Large intestine (tissue), 3 donors: ENCODE measurements around the gene GPAT3. TPM values are rescaled to one million over a fixed set of nuclear protein-coding genes. Genes with fewer than 3 reads are reported as not detected.
A peak's percentile ranks its signal among the peaks of the same experiment; 100 is the strongest.
"Not testable (repeated sequence)": the region's sequence is repeated elsewhere in the genome, so short reads cannot be mapped to it uniquely, and the experiment has no call there.

Source experiments
- DNase-seq, 2 donors: peaks; one replicate each; pipeline versions ENCODE4 v3.0.0 to v3.0.0-alpha.2; 2013
- H3K27ac ChIP-seq: one replicate; pipeline ENCODE4 v1.5.1; 2013; ENCODE audit warnings: low read length
- H3K27me3 ChIP-seq: 2 replicates; pipeline ENCODE4 v1.6.1; 2013; ENCODE audit warnings: low read length; ENCODE audit not compliant: control insufficient read depth, insufficient read depth
- H3K36me3 ChIP-seq: 2 replicates; pipeline ENCODE4 v1.6.1; 2013; ENCODE audit warnings: low read length; ENCODE audit not compliant: control insufficient read depth, insufficient read depth
- H3K4me1 ChIP-seq: one replicate; pipeline ENCODE4 v1.6.1; 2013; ENCODE audit warnings: low read length; ENCODE audit not compliant: control insufficient read depth, insufficient read depth
- H3K4me3 ChIP-seq: one replicate; pipeline ENCODE4 v1.5.1; 2013; ENCODE audit warnings: low read length
- H3K9me3 ChIP-seq: one replicate; pipeline ENCODE4 v1.6.1; 2013; ENCODE audit warnings: mild to moderate bottlenecking, low read depth, low read length, moderate library complexity; ENCODE audit not compliant: control insufficient read depth
- WGBS: methylation state at CpG from one replicate; pipeline ENCODE4 v1.1.5; 2013; ENCODE audit warnings: low lambda C conversion rate; ENCODE audit not compliant: insufficient coverage; 5-methylcytosine and 5-hydroxymethylcytosine counted together
- polyA plus RNA-seq: library from polyadenylated mRNA; unstranded; fragments of 120-200 nt; gene quantifications from one replicate; pipeline ENCODE4 v1.2.1, GENCODE V29; 2013

Gene GPAT3
- polyA plus RNA-seq, 1 donor: 17.0 TPM

DNA sequence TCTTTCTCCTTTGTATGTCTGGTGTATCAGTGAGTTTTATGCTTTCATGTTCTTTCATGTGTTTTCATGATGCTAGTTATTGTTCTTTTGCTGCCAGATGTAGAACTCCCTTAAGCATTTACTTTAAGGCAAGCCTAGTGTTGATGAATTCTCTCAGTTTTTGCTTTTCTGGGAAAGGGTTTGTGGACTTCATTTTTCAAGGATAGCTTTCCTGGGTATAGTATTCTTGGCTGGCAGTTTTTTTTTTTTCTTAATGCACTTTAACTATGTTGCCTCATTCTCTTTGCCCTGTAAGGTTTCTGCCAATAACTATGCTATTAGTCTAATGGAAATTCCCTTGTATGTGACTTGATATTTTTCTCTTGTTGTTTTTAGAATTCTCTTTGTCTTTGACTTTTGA is 77.1 kb downstream of the GPAT3 start:
- Histone ChIP-seq H3K9me3 (peaks cover 28% of the 10 kb centered on the region), H3K27me3 (no peaks in the 10 kb centered on the region), H3K27ac (no peak overlapping the region), H3K36me3 (no peaks in the 10 kb centered on the region), H3K4me1 (peaks cover 3% of the 10 kb centered on the region), H3K4me3 (no peak overlapping the region)
- no peak for DNase-seq

DNA sequence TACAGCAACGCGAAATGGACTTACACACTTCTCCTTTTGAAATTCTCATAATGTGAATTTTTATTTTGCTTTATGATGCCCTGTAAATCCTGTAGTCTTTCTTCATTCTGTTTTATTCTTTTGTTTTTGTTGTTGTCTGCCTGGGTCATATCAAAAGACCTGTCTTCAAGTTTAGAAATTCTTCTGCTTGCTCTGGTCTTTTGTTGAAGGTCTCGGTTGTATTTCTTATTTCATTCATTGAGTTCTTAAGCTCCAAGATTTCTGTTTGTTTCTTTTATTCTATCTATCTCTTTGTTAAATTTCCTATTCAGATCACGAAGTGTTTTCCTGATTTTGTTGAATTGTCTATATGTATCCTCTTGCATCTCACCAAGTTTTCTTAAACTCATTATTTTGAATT is 78.1 kb downstream of the GPAT3 start:
- WGBS: 100% methylated on average over 4 of the region's 4 CpGs
- DNase-seq: no peak
- Histone ChIP-seq H3K36me3 (no peaks in the 10 kb centered on the region), H3K4me3 (no peak overlapping the region), H3K4me1 (peaks cover 11% of the 10 kb centered on the region), H3K9me3 (peaks cover 28% of the 10 kb centered on the region), H3K27me3 (no peaks in the 10 kb centered on the region), H3K27ac (no peak overlapping the region)

DNA sequence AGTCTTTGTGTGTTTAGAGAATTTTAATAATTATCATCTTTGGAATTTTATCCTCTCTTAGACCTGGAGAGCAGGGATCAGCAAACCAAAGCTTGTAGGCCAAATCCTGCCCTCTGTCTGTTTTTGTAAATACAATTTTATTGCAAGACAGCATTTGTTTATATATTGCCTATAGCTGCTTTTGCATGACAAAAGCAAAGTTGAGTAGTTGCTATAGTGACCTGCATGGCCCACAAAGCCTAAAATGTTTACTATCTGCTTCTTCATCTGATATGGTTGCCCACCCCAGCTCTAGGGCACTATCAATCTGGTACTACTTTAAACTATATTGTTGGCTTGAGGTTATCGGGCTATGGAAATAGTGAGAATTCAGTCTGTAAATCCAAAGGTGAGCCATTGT is 80.3 kb downstream of the GPAT3 start:
- WGBS: no CpG with 5 or more reads among the region's 1 CpG
- DNase-seq: no peak
- Histone ChIP-seq H3K9me3 (peaks cover 25% of the 10 kb centered on the region), H3K4me3 (no peak overlapping the region), H3K36me3 (no peaks in the 10 kb centered on the region), H3K27me3 (no peaks in the 10 kb centered on the region), H3K27ac (no peak overlapping the region), H3K4me1 (peaks cover 15% of the 10 kb centered on the region)

DNA sequence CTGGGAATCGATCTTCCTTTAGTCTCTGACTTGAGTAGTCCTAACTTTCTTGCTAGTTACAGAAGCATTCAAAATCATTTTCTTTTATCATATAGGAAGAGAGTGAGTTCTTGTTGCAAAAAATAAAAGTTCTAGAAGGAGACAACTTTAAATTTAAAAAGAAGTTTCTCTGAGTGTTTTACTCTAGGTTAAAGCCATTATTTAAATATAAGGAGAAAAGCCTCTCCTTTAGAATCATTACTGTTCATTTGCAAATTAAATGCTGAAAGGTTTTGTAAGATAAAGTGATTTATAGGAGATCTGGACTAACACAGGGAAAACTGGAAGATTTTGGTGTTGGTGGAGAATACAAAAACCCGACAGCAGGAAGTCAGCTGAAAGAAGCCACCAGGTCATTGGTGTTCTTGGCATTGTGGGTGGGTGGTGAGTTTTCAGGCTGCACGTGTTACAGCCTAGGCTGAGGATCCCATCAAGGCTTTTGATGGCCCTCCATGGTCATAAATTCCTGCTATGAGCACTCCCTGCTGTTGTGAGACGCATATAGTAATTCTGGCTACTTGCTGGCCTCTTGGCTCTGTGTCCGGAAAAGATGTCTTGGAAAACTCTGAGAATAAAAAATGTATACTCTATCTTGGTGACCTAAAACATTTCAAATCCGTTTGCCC is 81.6 kb downstream of the GPAT3 start:
- Histone ChIP-seq H3K27me3 (no peaks in the 10 kb centered on the region), H3K4me3 (no peak overlapping the region), H3K27ac (peak overlapping the region; percentile 74), H3K4me1 (peaks cover 15% of the 10 kb centered on the region), H3K36me3 (no peaks in the 10 kb centered on the region), H3K9me3 (peaks cover 22% of the 10 kb centered on the region)
- no CpG with 5 or more reads among the region's 6 CpGs for WGBS
- peak in 1 of 2 donors; percentile 20 for DNase-seq

DNA sequence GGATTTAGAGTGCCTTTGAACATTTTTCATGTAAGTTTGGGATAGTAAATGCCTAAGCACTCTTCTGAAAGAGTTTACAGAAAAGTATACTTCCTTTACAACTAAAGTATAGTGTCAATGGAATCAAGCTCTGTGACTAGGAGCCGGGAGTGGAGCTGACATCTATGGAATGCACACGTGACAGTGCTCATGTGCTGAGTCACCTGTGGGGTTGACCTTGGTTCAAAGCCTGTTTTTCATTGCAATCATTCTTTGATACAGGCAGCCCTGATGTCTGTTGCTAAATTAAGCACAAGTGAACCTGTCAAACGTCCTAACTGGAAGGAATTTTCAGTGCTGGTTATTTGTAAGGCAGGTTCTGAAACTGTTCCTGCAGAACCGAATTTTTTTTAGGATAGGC is 82.5 kb downstream of the GPAT3 start:
- WGBS: no CpG with 5 or more reads among the region's 4 CpGs
- Histone ChIP-seq H3K9me3 (peaks cover 15% of the 10 kb centered on the region), H3K36me3 (no peaks in the 10 kb centered on the region), H3K4me1 (peaks cover 15% of the 10 kb centered on the region), H3K27ac (peak overlapping the region; percentile 74), H3K27me3 (no peaks in the 10 kb centered on the region), H3K4me3 (no peak overlapping the region)
- peak; percentile 80 to 87 for DNase-seq

DNA sequence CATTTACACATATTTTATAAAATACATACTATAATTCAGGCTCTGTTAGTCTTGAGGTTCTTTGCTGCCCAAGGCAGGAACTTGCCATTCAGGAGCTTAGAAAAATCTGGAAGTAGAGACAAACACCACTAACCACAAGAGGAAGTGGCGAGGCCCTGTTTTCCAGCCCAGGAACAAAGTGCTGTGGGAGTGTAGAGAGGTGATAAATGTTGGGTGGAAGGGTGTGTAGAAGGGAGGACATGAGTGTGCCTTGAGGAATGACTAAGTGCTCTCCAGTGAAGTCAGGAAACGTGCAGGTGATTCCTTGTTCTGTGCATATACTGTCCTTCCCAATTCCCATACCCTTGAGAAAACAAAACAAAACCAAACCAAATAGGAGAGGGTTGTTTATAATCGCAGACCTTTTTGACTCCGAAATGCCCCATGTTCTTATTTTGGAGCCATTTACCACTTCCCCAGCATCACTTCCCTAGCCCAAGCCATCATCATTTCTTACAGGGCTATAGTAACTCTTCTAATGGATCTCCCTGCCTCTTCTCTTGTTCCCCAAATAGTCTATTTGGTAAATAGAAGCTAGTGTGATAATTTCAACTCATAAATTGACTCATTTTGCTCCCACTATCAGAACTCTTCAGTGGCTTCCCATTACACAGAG is 83.2 kb downstream of the GPAT3 start:
- Histone ChIP-seq H3K4me1 (peaks cover 15% of the 10 kb centered on the region), H3K9me3 (peaks cover 8% of the 10 kb centered on the region), H3K27ac (peak overlapping the region; percentile 74), H3K4me3 (no peak overlapping the region), H3K36me3 (no peaks in the 10 kb centered on the region), H3K27me3 (no peaks in the 10 kb centered on the region)
- no CpG with 5 or more reads among the region's 4 CpGs for WGBS
- peak in 1 of 2 donors; percentile 12 for DNase-seq

DNA sequence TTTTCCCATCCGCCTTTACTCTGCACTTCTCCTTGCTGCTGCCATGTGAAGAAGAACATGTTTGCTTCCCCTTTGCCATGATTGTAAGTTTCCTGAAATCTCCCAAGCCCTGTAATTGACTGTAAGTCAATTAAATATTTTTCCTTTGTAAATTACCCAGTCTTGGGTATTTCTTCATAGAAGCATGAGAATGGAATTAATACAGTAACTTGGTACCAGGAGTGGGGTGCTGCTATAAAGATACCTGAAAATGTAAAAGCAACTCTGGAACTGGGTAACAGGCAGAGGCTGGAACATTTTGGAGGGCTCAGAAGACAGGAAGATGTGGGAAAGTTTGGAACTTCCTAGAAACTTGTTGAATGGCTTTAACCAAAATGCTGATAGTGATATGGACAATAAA is 86.2 kb downstream of the GPAT3 start:
- peaks cover 15% of the 10 kb centered on the region for H3K4me1 ChIP-seq
- H3K4me3 ChIP-seq, H3K27ac ChIP-seq, H3K9me3 ChIP-seq, DNase-seq, H3K36me3 ChIP-seq, H3K27me3 ChIP-seq: not testable (repeated sequence)
- no CpG with 5 or more reads among the region's 1 CpG for WGBS

DNA sequence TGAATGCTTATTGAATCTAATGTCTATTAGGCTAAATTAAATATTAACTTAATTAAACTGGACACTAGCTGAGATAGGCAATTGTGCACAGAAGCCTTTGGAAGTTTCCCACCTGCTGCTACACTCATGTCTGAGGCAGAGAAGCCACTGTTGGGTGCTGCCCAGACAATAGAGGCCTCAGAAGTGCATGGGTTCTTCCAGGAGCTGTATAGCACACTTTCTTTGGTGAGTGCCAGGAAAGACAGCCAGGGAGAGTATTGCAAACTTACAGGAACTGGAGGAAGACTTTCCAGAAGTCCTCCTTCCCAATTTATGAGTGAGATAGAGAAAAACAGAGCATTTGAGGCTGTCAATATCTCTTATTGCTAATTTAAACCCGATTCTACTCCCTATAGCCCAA is 89.9 kb downstream of the GPAT3 start:
- WGBS: no CpG with 5 or more reads among the region's 1 CpG
- Histone ChIP-seq H3K4me1 (peaks cover 6% of the 10 kb centered on the region), H3K4me3 (no peak overlapping the region), H3K9me3 (no peaks in the 10 kb centered on the region), H3K27me3 (no peaks in the 10 kb centered on the region), H3K27ac (no peak overlapping the region), H3K36me3 (no peaks in the 10 kb centered on the region)
- DNase-seq: no peak

DNA sequence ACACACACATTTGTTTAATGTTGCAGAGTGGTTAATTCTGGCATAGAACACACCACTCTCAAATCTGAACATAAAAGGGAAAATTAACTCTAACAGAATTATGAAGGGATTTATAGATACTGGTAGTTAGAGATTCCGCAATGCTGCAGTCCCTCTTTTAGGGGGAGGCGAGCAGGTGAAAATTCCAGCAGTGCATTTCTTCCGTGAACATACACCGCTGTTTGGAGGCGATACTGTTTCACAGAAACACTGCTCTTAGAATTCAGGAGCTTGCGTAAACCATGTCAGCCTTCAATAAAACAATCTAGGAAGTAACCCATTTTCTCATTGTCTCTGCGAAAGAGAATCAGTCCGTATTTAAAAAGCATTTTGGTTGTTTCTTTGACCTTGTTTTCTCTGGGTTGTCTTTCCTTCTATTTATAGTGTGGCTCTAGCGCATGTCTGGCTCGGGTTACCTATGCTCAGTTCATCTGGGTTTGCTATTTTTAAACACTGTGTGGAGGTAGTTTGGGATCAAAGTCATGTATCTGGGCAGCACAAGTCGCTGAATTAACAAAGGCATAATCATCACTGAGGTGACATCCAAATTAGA is 90.4 kb downstream of the GPAT3 start:
- DNase-seq: no peak
- H3K4me3 ChIP-seq: no peak overlapping the region
- no peaks in the 10 kb centered on the region for H3K36me3 ChIP-seq
- WGBS: 63% methylated on average over 4 of the region's 11 CpGs
- peaks cover 8% of the 10 kb centered on the region for H3K4me1 ChIP-seq
- H3K27ac ChIP-seq: no peak overlapping the region
- no peaks in the 10 kb centered on the region for H3K27me3 ChIP-seq
- no peaks in the 10 kb centered on the region for H3K9me3 ChIP-seq

DNA sequence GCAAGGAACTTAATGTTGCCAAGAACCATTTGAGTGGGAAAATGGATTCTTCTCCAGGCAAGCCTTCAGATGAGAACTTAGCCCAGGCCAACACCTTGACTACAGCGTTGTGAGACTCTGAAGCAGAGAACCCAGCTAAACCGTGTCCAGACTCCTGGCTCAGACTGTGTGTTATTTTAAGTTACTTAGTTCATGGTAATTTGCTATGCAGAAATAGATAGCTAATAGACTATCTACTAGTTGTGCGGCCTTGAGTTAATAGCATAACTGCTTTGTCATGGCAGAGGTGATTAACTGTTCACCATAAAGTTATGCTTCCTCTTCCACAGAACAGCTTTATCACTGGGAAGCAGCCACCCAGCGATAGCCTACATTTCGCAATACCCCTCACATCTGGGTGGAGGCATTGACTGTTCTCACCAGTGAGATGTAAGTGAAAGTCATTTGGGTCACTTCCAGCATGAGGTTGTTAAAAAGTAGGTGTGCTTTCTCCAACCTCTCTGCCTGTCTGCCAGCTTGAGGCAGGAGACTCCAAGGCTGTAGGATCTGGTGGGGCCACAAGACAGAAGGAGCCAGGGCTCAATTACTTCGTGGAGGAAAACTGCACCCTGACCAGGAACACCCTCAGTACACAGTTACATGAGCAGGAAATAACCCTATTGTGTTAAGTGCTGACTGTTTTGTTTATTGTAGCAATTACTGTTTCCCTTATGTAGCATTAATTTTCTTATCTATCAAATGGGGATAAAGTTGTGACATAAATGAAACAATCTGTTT is 94.2 kb downstream of the GPAT3 start:
- H3K9me3 ChIP-seq: no peaks in the 10 kb centered on the region
- peaks cover 8% of the 10 kb centered on the region for H3K4me1 ChIP-seq
- no peak overlapping the region for H3K4me3 ChIP-seq
- WGBS: no CpG with 5 or more reads among the region's 6 CpGs
- peak overlapping the region; percentile 64 for H3K27ac ChIP-seq
- no peaks in the 10 kb centered on the region for H3K27me3 ChIP-seq
- peak; percentile 86 to 96 for DNase-seq
- no peaks in the 10 kb centered on the region for H3K36me3 ChIP-seq
